Endothelial cell of umbilical vein (primary cell): ENCODE results near the gene VIPR1. TPM values are rescaled to one million over a fixed set of nuclear protein-coding genes. Genes with fewer than 3 reads are reported as not detected.
A peak's percentile ranks its signal among the peaks of the same experiment; 100 is the strongest.

ENCODE experiments used
- BruUV-seq: library from RNA; stranded (reverse); fragments of 400-500 nt; replicated peaks from 2 replicates; lab custom pipeline; 2021; lab: Mats Ljungman, UMichigan
- CTCF ChIA-PET: fragments of 300-600, 350-600 bp; sonication (Branson Sonifier 250); formaldehyde crosslinking; loops from one replicate; lab custom pipeline; 2021; ENCODE audit warnings: antibody characterized with exemption, inconsistent platforms; lab: Charles Lee
- POLR2A ChIA-PET: fragments of 300-600, 350-600 bp; sonication (Branson Sonifier 250); formaldehyde crosslinking; loops from one replicate; lab custom pipeline; 2021; ENCODE audit warnings: antibody characterized with exemption, inconsistent platforms; lab: Charles Lee
- DNase-seq: peaks from one replicate; pipeline ENCODE4 v3.0.0-alpha.2; 2011; ENCODE audit warnings: low read depth, low spot score
- FAIRE-seq: peaks from 2 replicates; lab custom pipeline; 2011; peaks lifted over from hg19 to GRCh38; lab: Jason Lieb, UNC
- H2AFZ ChIP-seq: 2 replicates; pipeline ENCODE4 v1.6.0; 2012; ENCODE audit warnings: low read depth, low read length, control low read depth, inconsistent platforms
- H3K27ac ChIP-seq: 2 replicates; pipeline ENCODE4 v1.5.1; 2011; ENCODE audit warnings: low read depth, mild to moderate bottlenecking, control low read depth, low read length, moderate library complexity; ENCODE audit not compliant: insufficient read depth
- H3K27me3 ChIP-seq, 2 experiments: 2 replicates each; pipeline versions ENCODE4 v1.6.0 to v1.6.1; 2011; ENCODE audit warnings: low read length in 2 of 2, mixed read lengths in 1 of 2; ENCODE audit not compliant: control insufficient read depth in 2 of 2, insufficient read depth in 2 of 2
- H3K36me3 ChIP-seq, 2 experiments: 2 replicates in 1 of 2; 3 replicates in 1 of 2; pipeline ENCODE4 v1.5.1; 2011; ENCODE audit warnings: low read length in 2 of 2, mild to moderate bottlenecking in 1 of 2, moderate library complexity in 1 of 2; ENCODE audit not compliant: control insufficient read depth in 2 of 2, insufficient read depth in 2 of 2; ENCODE audit errors: extremely low read depth in 1 of 2
- H3K4me1 ChIP-seq: 3 replicates; pipeline ENCODE4 v1.5.1; 2011; ENCODE audit warnings: mild to moderate bottlenecking, low read length; ENCODE audit not compliant: control insufficient read depth, insufficient read depth; ENCODE audit errors: extremely low read depth
- H3K4me2 ChIP-seq: 2 replicates; pipeline ENCODE4 v1.6.1; 2011; ENCODE audit warnings: low read length, control low read depth, mixed read lengths; ENCODE audit not compliant: insufficient read depth
- H3K4me3 ChIP-seq, 3 experiments: fragments of 200-600 bp in 1 of 3; sonication (generic), shearing (Covaris generic) in 1 of 3; replicated peaks in 1 of 3; 2 replicates each; pipeline ENCODE4 v1.5.1; 2011 to 2016; ENCODE audit warnings: control low read depth in 3 of 3, low read length in 3 of 3, mild to moderate bottlenecking in 2 of 3, inconsistent platforms in 1 of 3, low read depth in 1 of 3, moderate library complexity in 1 of 3; ENCODE audit not compliant: insufficient read depth in 1 of 3
- H3K79me2 ChIP-seq: 2 replicates; pipeline ENCODE4 v1.6.0; 2012; ENCODE audit warnings: low read length, inconsistent platforms; ENCODE audit not compliant: control insufficient read depth, insufficient read depth
- H3K9ac ChIP-seq: replicated peaks from 2 replicates; pipeline ENCODE3; 2011; ENCODE audit warnings: low read length, control low read depth; ENCODE audit not compliant: insufficient read depth; ENCODE audit errors: extremely low read depth
- H3K9me1 ChIP-seq: replicated peaks from 3 replicates; pipeline ENCODE4 v1.6.0; 2011; ENCODE audit warnings: mild to moderate bottlenecking, low read length; ENCODE audit not compliant: control insufficient read depth, insufficient read depth; ENCODE audit errors: extremely low read depth
- H3K9me3 ChIP-seq: replicated peaks from 2 replicates; pipeline ENCODE4 v1.5.1; 2012; ENCODE audit warnings: low read length, inconsistent platforms; ENCODE audit not compliant: control insufficient read depth, insufficient read depth
- H4K20me1 ChIP-seq: replicated peaks from 2 replicates; pipeline ENCODE3; 2011; ENCODE audit warnings: mild to moderate bottlenecking, low read length; ENCODE audit not compliant: control insufficient read depth, insufficient read depth; ENCODE audit errors: extremely low read depth
- CTCF ChIP-seq, 2 donors: IDR thresholded peaks; 1 replicate in 1 of 2; 2 replicates in 1 of 2; pipeline ENCODE4 v1.5.1; 2011; ENCODE audit warnings: low read length in 2 of 2, mild to moderate bottlenecking in 2 of 2, moderate library complexity in 2 of 2, control low read depth in 1 of 2, inconsistent platforms in 1 of 2, low read depth in 1 of 2; ENCODE audit not compliant: insufficient read depth in 1 of 2; ENCODE audit errors: extremely low read depth in 1 of 2
- EZH2 ChIP-seq: IDR thresholded peaks from 2 replicates; pipeline ENCODE4 v1.6.1; 2012; ENCODE audit warnings: borderline replicate concordance, low read depth, mild to moderate bottlenecking, moderate library complexity, low read length, inconsistent platforms; ENCODE audit not compliant: severe bottlenecking
- FOS ChIP-seq: IDR thresholded peaks from 2 replicates; pipeline ENCODE4 v1.6.1; 2011; ENCODE audit warnings: mild to moderate bottlenecking, low read length, moderate library complexity, borderline replicate concordance; ENCODE audit not compliant: insufficient read depth
- GATA2 ChIP-seq: IDR thresholded peaks from 2 replicates; pipeline ENCODE4 v1.7.0; 2011; ENCODE audit warnings: low read depth, mild to moderate bottlenecking, moderate library complexity, mixed read lengths, low read length; ENCODE audit not compliant: insufficient read length, insufficient read depth
- JUN ChIP-seq: IDR thresholded peaks from 2 replicates; pipeline ENCODE4 v1.6.1; 2011; ENCODE audit warnings: borderline replicate concordance, low read depth; ENCODE audit not compliant: insufficient read length, insufficient read depth
- MAX ChIP-seq: IDR thresholded peaks from 2 replicates; pipeline ENCODE4 v1.6.1; 2011; ENCODE audit not compliant: insufficient read depth, insufficient read length
- POLR2A ChIP-seq: IDR thresholded peaks from 2 replicates; pipeline ENCODE4 v1.6.1; 2012; ENCODE audit warnings: low read depth, mild to moderate bottlenecking, control low read depth, low read length
- POLR2AphosphoS5 ChIP-seq: IDR thresholded peaks from 2 replicates; pipeline ENCODE4 v1.6.1; 2012; ENCODE audit warnings: low read depth, mild to moderate bottlenecking, control low read depth, low read length, moderate library complexity; ENCODE audit not compliant: insufficient read depth
- dilution Hi-C: fragments of 300-500 bp; cut with MboI; formaldehyde crosslinking; loops from one replicate; pipeline ENCODE4 v1.15.0; 2019; ENCODE audit warnings: low sequenced_read_pairs; ENCODE audit not compliant: extremely low pct_ligation_motif_present
- intact Hi-C: fragments of 100-400 bp; cut with micrococcal nuclease; formaldehyde crosslinking; loops from one replicate; pipeline ENCODE4 v1.10.0; 2022
- polyA plus RNA-seq, 4 experiments: library from polyadenylated mRNA; depleted of rRNA in 3 of 4; stranded (reverse) in 3 of 4; unstranded in 1 of 4; fragments of >200 nt; gene quantifications; 2 replicates each; pipeline versions ENCODE4 v1.2.1 to v1.2.3, GENCODE V29; 2011 to 2012; ENCODE audit warnings: missing spikeins in 1 of 4
- total RNA-seq: library from RNA; stranded (reverse); gene quantifications from 2 replicates; pipeline ENCODE4 v1.2.3, GENCODE V29; 2021

The VIPR1 gene
- total and polyA plus RNA-seq, 2 donors (not counting 3 experiments of a cell fraction or from before 2014, with no cell fraction given) = 3.8 to 4.7 TPM

- FAIRE-seq (peak; percentile 87), DNase-seq (peak; percentile 57)
- Histone ChIP-seq H3K9me3 (no peaks in the 10 kb centered on the region), H3K4me1 (no peaks in the 10 kb centered on the region), H3K4me3 (no peak overlapping the region), H3K27ac (no peak overlapping the region), H2AFZ (no peak overlapping the region), H3K4me2 (no peak overlapping the region), H3K9me1 (no peaks in the 10 kb centered on the region), H3K36me3 (peaks cover 4% of the 10 kb centered on the region in 2 experiments), H3K9ac (no peak overlapping the region), H3K27me3 (no peaks in the 10 kb centered on the region), H3K79me2 (no peaks in the 10 kb centered on the region), H4K20me1 (no peaks in the 10 kb centered on the region)
- TF ChIP-seq FOS (no peak), POLR2A (no peak), GATA2 (no peak), MAX (no peak), JUN (no peak), POLR2AphosphoS5 (no peak), CTCF (IDR thresholded peaks at IDR 0.05; ENCODE audit: extremely low read depth in 1 of 2, insufficient read depth in 1 of 2, low read depth in 1 of 2, low read length in 2 of 2) (peak; percentile 95 to 96), EZH2 (no peak)
- POLR2A ChIA-PET = no interaction called here
- dilution Hi-C loops = no loop called here
- BruUV-seq = no TSS peak
- intact Hi-C loops = loop anchor here (1.0 kb wide), 1 partner anchor 45 kb away; the partner anchor contains the start of gene VIPR1
- CTCF ChIA-PET = interaction anchor here (0.6 to 9.7 kb wide), 12 partner anchors 9 to 645 kb away, joined by 3 to 80 read pairs (median 7); partner anchors contain the start of gene VIPR1
Observed at GRCh38 chr3:42547401-42547945, 45.0 kb downstream of the VIPR1 start.
